Measurements from ENCODE around the gene MANF.

MANF gene

DNA sequence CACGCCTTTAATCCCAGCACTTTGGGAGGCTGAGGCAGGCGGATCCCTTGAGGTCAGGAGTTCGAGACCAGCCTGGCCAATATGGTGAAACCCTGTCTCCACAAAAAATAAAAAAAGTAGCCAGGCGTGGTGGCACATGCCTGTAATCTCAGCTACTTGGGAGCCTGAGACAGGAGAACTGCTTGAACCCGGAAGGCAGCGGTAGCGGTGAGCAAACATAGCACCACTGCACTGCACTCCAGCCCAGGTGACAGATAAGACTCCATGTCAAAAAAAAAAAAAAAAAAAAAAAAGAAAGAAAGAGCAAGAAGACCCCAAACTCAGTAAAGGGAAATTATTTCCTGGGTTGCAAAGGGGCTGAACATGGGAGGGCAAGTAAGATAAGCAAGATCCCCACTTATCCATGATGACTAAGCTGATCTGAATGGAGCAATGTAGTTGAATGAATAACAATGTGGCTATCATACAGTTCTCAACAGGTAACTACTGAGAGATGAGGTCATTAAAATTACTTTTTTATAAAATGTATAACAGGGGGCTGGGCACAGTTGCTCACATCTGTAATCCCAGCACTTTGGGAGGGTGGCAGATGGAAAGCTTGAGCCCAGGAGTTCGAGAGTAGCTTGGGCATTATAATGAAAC is 52.0 kb downstream of the MANF start:
- no peak for DNase-seq
